GF-D8 (cell line): ENCODE results near the gene NDUFA13.
A peak's percentile ranks its signal among the peaks of the same experiment; 100 is the strongest.
"Not testable (repeated sequence)": the region's sequence is repeated elsewhere in the genome, so short reads cannot be mapped to it uniquely, and the experiment has no call there.

Experiments
- DNase-seq: peaks from one replicate; lab custom pipeline; 2025; lab: John Stamatoyannopoulos, UW

Gene NDUFA13

GRCh38 chr19:19515642-19516519 lies at the start of gene NDUFA13:
Gene NDUFA13, plus strand, starts transcription at chr19:19516225. Its CDS starts 14 bp downstream, at chr19:19516239.
- DNase-seq = peak; percentile 59

DNA sequence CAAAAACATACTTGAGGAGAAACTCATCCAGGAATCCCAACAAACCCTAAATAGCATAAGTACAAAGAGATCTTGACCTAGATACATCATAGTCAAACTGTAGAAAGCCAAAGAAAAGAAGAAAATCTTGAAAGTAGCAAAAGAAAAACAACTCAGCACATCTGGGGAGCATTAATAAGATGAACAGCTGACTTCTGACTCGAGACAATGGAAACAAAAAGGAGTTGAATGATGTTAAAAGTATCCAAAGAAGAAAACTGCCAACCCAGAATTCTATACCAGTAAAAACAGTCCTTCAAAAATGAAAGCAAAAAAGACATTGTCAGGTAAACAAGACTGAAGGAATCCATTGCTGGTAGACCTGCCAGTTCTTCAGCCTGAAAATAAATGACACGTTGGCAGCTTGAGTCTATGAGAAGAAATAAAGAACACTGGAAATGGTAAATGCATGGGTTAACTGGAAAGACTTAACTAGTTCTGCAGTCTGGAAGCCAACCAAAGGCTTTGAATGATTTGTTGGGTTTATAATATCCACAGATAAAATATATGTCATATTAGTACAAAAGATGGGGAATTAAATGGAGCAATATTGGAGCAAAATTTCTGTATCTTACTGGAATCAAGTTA lies 47.5 kb upstream of the NDUFA13 start:
- no peak for DNase-seq

DNA sequence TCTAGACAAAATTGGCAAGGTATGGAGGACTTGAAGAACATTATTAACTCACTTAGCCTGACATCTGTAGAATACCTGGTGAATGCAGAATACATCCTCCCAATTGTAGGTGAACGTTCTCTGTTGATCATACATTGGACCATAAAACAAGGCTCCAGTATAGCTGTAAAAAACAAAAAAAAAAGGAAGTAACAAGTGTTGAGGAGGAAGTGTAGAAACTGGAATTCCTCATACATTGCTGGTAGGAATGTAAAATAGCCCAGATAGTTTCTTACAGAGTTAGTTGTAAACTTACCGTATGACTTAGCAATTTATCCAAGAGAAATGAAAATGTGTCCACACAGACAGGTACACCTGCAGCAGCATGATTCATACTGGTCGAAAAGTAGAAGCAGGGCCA lies 45.4 kb upstream of the NDUFA13 start:
- DNase-seq = peak; percentile 29

- DNase-seq = no peak
These were observed 44.3 kb upstream of the NDUFA13 start for GRCh38 chr19:19471682-19472081.

- DNase-seq = not testable (repeated sequence)
These were observed 43.9 kb upstream of the NDUFA13 start for GRCh38 chr19:19472106-19472505.

DNA sequence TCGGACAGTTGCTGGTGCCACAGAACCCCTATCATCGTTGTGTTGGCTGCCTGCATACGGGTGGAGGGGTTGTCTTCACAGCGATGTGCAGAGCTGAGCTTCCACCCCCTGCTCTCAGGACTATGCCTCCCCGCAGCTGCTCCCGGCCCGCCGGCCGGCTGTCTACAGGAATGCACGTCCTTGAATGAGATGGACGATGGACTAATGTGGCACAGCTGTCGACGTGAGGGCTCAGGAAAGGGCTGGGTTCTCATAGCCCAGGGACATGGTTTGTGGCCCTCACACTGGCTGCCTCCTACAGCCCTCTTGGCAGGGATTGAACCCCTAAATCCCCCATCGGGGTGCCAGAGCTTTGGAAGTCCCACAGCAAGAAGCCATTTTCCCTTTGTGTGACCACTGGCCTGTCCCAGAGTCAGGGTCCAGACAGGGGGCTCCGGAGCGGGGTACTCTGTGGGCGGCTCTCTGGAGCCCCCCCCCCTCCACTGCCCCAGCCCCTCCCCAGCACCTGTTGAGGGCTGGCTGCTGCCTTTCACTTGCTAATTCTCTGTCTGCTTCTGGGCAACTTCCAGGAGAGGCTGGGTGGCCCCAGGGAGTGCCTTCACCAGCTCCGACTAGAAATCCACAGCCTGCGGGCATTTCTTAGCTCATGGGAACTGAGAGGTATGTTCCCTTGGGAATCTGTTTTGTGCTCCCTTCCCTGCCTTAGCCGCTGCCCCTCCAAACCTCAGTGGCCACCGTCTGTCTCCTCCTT lies 40.8 kb upstream of the NDUFA13 start:
- DNase-seq = no peak

GRCh38 chr19:19475849-19476828 lies 39.9 kb upstream of the NDUFA13 start:
- DNase-seq = no peak

GRCh38 chr19:19477705-19478383 lies 38.2 kb upstream of the NDUFA13 start:
- no peak for DNase-seq

DNA sequence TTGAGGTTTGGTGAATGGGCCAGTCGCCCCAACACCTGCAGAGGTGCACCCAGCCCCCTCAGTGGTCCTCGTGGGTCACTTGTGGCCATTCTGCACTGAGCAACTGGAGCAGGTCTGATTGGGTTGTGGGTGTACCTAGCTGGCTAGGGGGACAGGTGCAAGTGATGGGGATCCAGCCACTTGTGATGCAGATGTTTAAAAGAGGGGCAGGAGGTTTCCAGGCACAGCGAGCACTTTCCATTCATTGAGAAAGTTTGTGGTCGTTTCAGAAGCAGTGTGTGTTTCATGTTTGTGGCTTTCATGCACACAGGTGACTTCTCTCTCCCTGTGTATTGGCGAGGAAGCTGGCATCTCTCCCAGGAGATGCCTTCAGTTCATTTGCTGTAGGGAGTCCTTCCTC lies 35.3 kb upstream of the NDUFA13 start:
- DNase-seq = no peak

- no peak for DNase-seq
These were observed 33.0 kb upstream of the NDUFA13 start for GRCh38 chr19:19482809-19483596.

GRCh38 chr19:19485161-19485997 lies 30.6 kb upstream of the NDUFA13 start:
- DNase-seq = no peak

DNA sequence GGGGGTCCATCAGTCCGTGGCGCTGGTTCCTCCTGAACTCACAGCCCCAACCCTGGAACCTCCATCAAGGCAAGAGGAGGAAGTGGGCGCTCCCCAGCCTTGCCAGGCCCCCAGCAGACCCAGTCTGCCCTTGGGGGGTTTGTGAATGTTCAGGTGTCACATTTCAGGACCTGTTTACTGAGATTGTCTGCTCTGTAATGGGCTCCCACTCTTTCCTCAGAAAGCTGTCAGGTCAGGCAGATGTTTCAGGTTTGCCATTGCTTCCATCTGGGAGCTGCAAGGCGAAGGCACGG lies 30.1 kb upstream of the NDUFA13 start:
- no peak for DNase-seq

DNA sequence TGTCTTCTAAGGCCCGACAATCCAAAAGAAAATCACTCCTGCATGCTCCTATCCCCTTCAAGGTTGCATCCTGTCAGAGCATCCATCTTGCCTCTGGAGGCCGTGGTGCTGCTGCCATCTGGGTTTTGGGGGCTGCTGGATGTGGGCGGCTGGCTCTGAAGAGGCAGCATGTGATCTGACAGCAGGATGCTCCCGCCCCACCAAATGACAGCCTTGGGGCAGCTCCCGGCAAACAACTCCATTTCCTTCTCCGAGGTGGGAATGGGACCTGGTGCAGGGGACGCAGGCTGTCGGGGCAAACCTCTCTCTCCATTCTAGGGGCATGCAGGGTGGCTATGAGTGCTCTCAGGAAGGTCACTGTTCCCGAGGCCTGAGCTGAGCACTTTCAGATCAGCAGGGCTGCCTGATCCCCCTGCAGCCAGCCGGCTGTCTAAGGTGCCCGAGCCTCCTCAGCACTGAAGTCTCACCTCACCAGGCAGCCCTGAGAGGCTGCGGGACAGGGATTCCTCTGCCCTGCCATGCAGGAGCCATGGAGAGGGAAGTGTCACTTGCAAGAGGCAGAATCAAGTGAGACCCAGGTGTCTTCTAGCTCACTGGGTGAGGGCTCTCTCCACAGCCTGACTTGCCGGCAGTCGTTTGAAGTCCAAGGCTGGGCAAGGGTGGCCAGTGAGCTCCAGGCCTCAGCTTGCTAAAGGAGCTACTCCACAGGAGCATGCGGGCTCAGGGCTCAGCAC lies 29.5 kb upstream of the NDUFA13 start:
- no peak for DNase-seq

DNA sequence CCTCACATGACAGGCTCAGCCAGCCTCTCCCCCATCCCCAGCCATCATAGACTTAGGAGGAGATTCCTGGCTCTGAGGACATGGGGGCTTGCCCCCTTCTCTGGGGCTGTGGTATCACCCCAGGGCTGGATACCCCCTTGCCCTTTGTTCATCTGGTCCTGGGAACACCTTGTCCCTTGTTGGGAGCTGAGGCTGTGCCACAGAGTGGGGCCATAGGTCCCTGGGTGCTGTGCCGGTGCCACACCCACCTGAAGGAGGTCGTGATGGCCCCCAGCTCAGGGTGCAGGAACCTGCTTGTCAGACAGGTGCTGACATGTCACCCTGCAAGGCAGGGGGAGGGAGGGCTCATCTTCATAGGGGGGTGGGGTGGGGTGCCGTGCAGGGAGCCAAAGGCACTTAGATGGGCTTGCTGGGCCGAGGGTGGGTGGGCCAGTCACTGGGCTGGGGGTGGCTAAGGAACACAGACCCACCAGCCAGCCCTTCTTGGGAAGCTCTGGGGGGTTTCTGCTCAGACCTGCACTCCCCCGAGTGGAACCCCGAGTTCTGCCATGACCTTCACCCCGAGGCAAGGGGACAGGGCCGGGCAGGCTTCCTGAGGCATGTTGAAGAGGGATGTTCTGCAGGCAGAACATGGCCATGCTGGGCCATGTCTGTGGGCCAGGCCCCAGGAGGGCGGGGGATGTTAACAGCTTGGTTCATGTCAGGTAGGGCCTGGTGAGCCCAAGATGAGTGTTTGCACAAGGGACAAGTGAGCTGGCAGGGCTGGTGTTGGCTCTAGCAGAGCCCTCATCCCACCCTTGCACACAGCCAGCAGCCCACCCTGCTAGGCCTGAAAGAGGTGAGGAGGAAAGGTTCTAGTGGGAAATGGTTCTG lies 28.7 kb upstream of the NDUFA13 start:
- no peak for DNase-seq

- no peak for DNase-seq
These were observed 27.8 kb upstream of the NDUFA13 start for GRCh38 chr19:19487950-19488874.

DNA sequence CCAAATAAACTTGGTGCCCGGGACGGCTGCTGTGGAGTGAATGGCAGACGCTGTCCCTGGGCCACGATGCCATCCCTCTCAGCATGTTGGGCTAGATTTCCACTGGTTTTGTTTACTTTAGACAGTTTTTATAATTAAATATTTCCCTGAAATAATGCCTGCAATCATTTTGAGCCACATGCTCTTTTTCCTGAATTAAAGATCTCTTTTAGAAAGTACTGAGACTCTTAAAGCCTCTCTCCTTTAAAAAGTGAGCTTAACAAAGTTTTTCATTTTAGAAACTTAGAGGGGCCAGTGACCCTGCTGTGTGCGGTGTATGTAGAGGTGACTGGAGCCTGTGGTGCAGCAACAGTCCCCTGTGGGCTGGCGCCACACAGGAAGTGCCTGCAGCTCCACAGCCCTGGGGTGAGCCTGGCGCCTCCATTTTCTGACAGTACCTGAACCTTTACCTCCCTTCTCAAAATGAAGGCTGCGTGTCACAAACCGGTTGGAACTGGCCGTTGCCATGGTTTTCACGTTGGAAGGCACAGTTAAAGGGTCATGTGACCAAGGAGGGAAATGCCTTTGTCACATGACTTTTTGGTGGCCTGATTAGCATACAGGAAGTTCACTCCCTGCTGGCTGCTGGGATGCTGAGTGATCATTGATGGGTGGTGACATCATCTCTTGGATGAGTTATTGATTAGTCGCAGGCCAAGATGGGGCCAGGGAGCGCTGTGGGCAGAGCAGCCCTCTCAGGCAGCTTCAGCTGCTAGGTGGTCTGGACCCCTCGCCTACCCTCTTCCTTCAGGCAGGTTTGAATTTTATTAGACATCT lies 26.9 kb upstream of the NDUFA13 start:
- DNase-seq = peak; percentile 63
